Activated CD8-positive, alpha-beta memory T cell treated with anti-CD3 and anti-CD28 coated beads, Interleukin-2, amount 50 U/mL, for 48 hours (primary cell): Measurements from ENCODE around the gene ANP32B.
"Not testable (repeated sequence)": the region's sequence is repeated elsewhere in the genome, so short reads cannot be mapped to it uniquely, and the experiment has no call there.

Experiments
- DNase-seq: peaks from one replicate; pipeline ENCODE4 v3.0.0-alpha.2; 2020

ANP32B gene

GRCh38 chr9:97982683-97983588, at the start of gene ANP32B:
Gene ANP32B, plus strand, starts transcription at chr9:97983341. Its CDS starts 215 bp downstream, at chr9:97983556.
- peak; percentile 97 for DNase-seq

GRCh38 chr9:97934321-97935115, 48.6 kb upstream of the ANP32B start:
- DNase-seq: no peak

DNA sequence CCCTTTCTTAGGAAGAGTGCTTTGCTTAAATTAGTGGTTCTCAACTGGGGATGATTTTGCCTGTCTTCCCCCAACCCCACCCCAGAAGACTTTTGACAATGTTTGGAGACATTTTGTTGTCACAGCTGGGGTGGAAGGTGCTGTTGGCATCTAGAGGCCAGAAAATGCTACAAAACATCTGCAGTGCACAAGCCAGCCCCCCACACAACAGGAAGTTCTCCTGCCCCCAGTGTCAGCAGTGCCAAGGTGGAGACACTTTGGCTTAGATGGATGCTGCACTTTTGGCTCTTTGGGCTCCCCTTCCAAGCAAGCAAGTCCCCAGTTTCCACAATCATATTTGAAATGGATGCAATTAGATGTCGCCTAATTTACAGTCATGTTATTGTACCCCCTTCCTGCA, 47.9 kb upstream of the ANP32B start:
- DNase-seq: no peak

DNA sequence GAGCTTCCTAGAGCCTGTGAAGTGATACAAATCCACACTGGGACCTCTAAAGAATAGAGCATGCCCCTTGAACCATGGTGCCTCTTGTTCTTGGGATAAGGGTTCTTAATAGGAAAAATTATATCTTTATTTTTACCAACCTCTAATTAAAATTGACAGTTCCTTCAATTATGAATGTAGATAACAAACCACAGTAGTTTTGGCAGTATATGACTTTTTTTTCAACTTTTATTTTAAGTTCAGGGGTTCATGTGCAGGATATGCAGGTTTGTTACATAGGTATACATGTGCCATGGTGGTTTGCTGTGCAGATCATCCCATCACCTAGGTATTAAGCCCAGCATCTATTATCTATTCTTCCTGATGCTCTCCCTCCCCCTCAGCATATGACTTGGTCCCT, 46.1 kb upstream of the ANP32B start:
- DNase-seq: no peak

DNA sequence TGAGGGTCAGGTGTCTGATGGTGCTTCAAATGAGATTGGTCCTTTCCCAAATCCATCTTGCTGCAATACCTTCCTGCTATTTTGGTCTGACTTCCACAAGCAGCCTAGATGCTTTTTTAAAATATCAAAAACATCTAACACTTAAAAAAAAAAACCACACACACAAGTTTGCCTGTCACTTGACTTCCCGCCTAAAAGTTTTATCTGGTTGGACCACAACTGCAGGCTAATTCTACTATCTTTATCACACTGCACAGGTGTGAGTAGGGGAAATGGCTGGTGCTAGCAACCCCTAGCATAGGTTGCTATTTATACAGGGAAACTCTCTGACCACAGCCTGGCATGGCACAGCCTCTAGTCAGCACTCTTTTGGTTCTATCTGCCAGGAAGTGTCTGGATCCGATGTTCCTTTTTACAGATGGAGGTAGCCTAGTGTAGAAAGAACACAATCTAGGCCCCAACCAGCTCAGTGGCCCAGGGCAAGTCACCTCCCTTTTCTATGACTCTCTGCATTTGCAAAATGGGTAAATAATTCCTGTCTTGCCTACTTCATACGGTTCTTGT, 45.0 kb upstream of the ANP32B start, which contains the start of gene HEMGN:
TSS of gene HEMGN (minus strand) at position 92 of the 564 bp plus-strand sequence. CDS start at position 56, 36 bp downstream.
- DNase-seq: no peak

DNA sequence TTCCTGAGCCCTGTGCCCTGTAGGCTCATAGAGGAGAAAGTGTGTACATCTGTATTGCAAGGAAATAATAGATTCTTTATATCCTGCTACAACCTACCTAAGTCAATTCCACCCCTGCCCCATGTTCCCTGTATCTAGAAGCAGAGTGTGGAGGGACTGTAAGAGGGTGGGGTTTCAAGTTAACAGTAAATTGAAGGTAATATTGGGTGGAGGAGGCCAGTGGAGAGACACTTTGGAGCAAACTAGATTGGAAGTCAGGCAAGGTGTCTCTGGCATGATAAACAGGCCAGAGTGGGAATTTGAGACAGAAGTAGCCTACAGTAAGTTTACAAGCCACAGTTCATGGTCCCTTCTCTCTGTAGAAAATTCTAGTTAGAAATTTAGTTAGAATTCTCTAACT, 42.9 kb upstream of the ANP32B start:
- DNase-seq: no peak

DNA sequence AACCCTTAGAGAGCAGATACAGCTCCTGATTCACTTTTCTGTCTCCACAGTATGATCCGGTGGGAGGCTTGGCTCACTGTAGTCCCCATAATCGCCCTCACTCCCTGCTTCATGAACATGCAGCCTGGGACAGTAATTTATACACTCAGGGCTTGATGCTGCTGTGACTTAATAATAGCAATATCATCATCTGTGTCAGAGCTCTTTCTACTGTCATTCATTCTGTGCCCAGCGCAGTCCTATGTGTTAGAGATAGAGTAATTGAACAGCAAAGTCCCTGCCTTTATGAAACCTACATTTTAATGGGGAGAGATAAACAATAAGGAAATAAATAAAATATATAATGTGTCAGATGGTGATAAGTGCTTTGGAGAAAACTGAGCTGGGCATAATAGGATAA, 42.4 kb upstream of the ANP32B start:
- DNase-seq: no peak

- DNase-seq: no peak
Observed at GRCh38 chr9:97941323-97941722, 41.8 kb upstream of the ANP32B start.

DNA sequence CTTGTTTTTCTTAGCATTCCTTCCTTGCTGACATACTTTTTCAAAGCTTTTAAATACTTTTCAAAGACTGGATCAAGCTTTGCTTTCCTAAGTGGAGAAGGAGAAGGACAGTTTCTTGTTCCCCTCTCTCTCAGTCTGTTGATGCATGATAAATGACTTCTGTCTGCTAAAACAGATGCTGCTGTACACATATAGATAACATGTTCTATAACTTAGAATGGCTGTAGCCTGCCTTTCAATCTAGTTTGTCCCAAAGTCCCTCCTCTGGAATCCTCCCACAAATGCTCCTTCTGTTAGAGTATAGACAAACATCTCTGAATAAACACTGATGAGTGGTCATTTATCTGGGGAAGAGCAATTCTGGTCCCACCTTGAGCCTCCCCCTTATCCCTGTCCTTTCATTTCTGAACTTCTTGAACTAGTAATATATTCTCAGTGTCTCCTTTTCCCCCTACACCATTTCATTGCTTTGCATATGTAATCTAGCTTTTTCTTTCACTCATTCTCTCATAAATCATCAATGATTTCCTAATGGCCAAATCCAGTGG, 39.8 kb upstream of the ANP32B start:
- DNase-seq: no peak

GRCh38 chr9:97944612-97945011, 38.5 kb upstream of the ANP32B start:
- DNase-seq: no peak

DNA sequence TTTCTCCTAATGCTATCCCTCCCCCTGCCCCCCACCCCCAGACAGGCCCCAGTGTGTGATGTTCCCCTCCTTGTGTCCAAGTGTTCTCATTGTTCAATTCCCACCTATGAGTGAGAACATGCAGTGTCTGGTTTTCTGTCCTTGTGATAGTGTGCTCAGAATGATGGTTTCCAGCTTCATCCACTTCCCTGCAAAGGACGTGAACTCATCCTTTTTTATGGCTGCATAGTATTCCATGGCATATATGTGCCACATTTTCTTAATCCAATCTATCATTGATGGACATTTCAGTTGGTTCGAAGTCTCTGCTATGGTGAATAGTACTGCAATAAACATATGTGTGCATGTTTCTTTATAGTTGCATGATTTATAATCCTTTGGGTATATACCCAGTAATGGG, 37.7 kb upstream of the ANP32B start:
- DNase-seq: not testable (repeated sequence)

DNA sequence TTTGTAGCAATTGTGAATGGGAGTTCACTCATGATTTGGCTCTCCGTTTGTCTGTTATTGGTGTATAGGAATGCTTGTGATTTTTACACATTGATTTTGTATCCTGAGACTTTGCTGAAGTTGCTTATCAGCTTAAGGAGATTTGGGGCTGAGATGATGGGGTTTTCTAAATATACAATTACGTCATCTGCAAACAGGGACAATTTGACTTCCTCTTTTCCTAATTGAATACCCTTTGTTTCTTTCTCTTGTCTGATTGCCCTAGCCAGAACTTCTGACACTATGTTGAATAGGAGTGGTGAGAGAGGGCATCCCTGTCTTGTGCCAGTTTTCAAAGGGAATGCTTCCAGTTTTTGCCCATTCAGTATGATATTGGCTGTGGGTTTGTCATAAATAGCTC, 36.0 kb upstream of the ANP32B start:
- DNase-seq: not testable (repeated sequence)

GRCh38 chr9:97950873-97951272, 32.3 kb upstream of the ANP32B start:
- not testable (repeated sequence) for DNase-seq

GRCh38 chr9:97954550-97954989, 28.6 kb upstream of the ANP32B start:
- peak; percentile 61 for DNase-seq

GRCh38 chr9:97956331-97956730, 26.8 kb upstream of the ANP32B start:
- no peak for DNase-seq

DNA sequence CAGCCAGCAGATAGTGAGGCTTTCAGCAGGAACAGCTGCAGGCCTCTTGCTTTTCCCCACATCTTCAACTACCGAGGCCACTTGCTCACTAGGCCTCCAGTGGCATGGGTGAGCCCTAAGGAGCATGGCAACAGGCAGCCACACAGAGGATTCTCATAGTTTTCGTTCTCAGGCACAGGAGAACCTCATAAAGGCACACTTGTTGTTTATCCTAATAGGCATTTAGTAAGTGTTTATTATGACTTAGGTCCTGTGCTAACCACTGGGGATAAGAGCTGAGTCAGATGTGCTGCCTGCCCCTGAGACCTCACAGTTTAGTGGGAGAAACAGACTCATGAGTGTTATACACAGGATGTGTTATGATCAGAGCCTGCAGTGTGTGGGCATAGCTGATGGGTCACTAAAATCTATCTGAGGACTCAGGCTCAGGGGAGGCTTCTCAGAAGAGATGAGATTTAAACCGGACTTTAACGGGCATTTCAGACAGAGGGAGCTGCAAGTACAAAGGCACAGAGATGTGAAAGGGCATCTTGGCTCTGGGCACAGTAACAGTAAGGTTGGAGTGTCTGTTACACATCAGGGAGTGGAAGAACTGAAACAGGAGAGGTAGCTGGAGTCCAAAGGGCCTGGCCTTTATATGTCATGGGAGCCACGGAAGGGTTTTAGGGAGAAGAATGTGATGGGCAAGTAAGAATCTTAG, 24.2 kb upstream of the ANP32B start:
- DNase-seq: no peak

DNA sequence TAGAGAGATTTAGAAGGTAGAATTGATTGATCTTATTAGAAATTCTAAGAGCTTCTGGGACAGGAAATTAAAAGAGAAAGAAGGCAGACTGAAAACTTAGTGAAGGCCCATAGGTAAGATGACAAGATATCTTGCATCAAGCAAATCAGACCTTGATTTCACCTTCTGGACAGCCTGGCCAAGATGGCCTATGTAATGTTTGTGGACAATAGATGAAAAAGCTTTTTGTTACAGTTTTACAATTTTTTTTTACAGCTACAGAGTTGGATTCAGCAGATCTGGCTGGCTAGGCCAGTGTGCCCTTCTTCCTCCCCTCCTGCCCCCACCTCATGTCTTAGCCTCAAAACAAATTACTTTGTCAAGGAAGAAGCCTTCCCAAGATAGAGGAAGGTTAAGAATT, 23.6 kb upstream of the ANP32B start:
- no peak for DNase-seq

DNA sequence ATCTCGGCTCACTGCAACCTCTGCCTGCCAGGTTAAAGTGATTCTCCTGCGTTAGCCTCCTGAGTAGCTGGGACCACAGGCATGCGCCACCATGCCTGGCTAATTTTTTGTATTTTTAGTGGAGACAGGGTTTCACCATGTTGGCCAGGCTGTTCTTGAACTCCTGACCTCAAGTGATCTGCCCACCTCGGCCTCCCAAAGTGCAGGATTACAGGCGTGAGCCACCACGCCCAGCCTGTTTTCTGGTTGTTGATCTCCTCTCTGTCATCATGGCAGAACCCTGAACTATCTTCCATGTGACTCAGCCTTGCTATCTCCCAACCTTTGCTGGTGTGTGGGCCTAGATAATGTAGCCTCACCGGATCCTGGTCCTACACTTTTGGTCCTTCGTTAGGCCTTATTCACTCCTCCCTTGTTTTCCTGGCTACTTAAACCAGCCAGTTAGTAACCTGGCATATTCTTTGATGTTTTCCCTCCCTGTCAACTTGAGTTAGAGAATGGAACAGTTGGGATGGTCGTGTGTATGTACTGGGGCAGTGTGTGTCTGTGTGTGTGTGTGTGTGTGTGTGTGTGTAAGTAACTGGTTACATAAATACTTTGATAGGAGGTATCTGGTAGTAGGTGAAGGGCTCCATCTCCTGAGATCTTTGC, 22.3 kb upstream of the ANP32B start:
- DNase-seq: not testable (repeated sequence)

- DNase-seq: no peak
Observed at GRCh38 chr9:97961361-97961760, 21.8 kb upstream of the ANP32B start.

DNA sequence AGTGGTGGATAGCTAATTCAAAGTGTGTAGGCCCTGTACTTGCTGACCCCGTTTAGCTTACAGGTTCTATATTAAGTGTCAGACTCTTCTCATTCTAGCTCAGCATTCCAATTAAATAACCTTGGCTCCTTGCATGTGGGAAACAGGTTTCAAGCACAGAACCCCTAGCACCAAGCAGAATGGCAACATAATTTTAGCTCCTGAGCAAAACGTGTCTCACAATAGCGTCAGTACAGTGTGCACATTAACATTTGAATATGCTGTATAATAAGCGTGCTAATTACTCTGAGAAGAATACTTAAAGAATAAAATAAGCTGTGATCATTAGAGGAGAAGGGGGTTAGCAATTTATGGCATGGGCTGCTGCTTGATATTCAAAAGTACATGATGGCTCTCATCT, 21.0 kb upstream of the ANP32B start:
- DNase-seq: no peak

- DNase-seq: no peak
Observed at GRCh38 chr9:97962575-97962974, 20.6 kb upstream of the ANP32B start.

- no peak for DNase-seq
Observed at GRCh38 chr9:97963232-97963631, 19.9 kb upstream of the ANP32B start.
